K562 (cell line): Measurements from ENCODE around the gene SHF. TPM values are rescaled to one million over a fixed set of nuclear protein-coding genes. Genes with fewer than 3 reads are reported as not detected.

Experiments
- ATAC-seq: fragments of 200-7000 bp; cut with Tn5 transposase; 3 replicates; pipeline ENCODE4 v1.9.1; 2020; ENCODE audit warnings: moderate library complexity
- BruUV-seq: library from RNA; stranded (reverse); fragments of 400-500 nt; replicated peaks from 2 replicates; lab custom pipeline; 2021; lab: Mats Ljungman, UMichigan
- CTCF ChIA-PET: fragments of 300-600 bp; formaldehyde crosslinking; extraction: SDS; loops from one replicate; lab custom pipeline; 2021; ENCODE audit warnings: low intra/inter-chr PET ratio; lab: Yijun Ruan, JAX
- POLR2A ChIA-PET: fragments of 300-600, 350-650 bp; sonication (Branson Sonifier 250); formaldehyde crosslinking; extraction: SDS; loops from one replicate; lab custom pipeline; 2021; ENCODE audit warnings: antibody characterized with exemption, inconsistent platforms; lab: Yijun Ruan, JAX
- DNase-seq, 4 experiments: peaks; one replicate each; pipeline versions ENCODE4 v3.0.0 to v3.0.0-alpha.2; 2011 to 2018; ENCODE audit warnings: low spot score in 3 of 4, mixed read lengths in 3 of 4; ENCODE audit errors: extremely low read depth in 1 of 4
- FAIRE-seq: peaks from 2 replicates; lab custom pipeline; 2011; peaks lifted over from hg19 to GRCh38; lab: Jason Lieb, UNC
- H2AFZ ChIP-seq: 2 replicates; pipeline ENCODE4 v1.6.0; 2011; ENCODE audit warnings: low read depth, low read length, control low read depth, inconsistent platforms
- H3K27ac ChIP-seq: fragments of 200-600 bp; 3 replicates; pipeline ENCODE4 v1.8.0; 2011; ENCODE audit warnings: low read depth, mild to moderate bottlenecking, control low read depth, inconsistent platforms, low read length, moderate library complexity, mixed read lengths; ENCODE audit errors: extremely low read depth
- H3K27me3 ChIP-seq, 2 experiments: fragments of 300-600 bp in 1 of 2; 2 replicates in 1 of 2; 3 replicates in 1 of 2; pipeline versions ENCODE4 v1.6.0 to v1.8.0; 2011; ENCODE audit warnings: inconsistent platforms in 2 of 2, low read length in 2 of 2, mild to moderate bottlenecking in 1 of 2, mixed read lengths in 1 of 2, moderate library complexity in 1 of 2; ENCODE audit not compliant: control insufficient read depth in 2 of 2, insufficient read depth in 2 of 2
- H3K36me3 ChIP-seq: fragments of 300-600 bp; 3 replicates; pipeline ENCODE4 v1.8.0; 2011; ENCODE audit warnings: mild to moderate bottlenecking, low read length, inconsistent platforms; ENCODE audit not compliant: control insufficient read depth, insufficient read depth
- H3K4me1 ChIP-seq, 2 experiments: fragments of 200-600 bp in 1 of 2; replicated peaks in 1 of 2; 2 replicates in 1 of 2; 3 replicates in 1 of 2; pipeline versions ENCODE4 v1.5.1 to v1.8.0; 2011; ENCODE audit warnings: inconsistent platforms in 2 of 2, low read length in 2 of 2, mild to moderate bottlenecking in 1 of 2, mixed read lengths in 1 of 2, moderate library complexity in 1 of 2; ENCODE audit not compliant: control insufficient read depth in 2 of 2, insufficient read depth in 2 of 2
- H3K4me2 ChIP-seq: 2 replicates; pipeline ENCODE4 v1.6.1; 2011; ENCODE audit warnings: low read length, control low read depth, inconsistent platforms, mixed read lengths; ENCODE audit not compliant: insufficient read depth
- H3K4me3 ChIP-seq: fragments of 200-600 bp; sonication (generic), shearing (Covaris generic); 2 replicates; pipeline ENCODE4 v1.5.1; 2016; ENCODE audit warnings: control low read depth, inconsistent platforms
- H3K79me2 ChIP-seq: fragments of 200-600 bp; 3 replicates; pipeline ENCODE4 v1.8.0; 2011; ENCODE audit warnings: low read length, inconsistent platforms; ENCODE audit not compliant: control insufficient read depth, insufficient read depth
- H3K9ac ChIP-seq, 2 experiments: 2 replicates each; pipeline versions ENCODE4 v1.6.0 to v1.6.1; 2011; ENCODE audit warnings: low read depth in 2 of 2, low read length in 2 of 2, control low read depth in 1 of 2, inconsistent platforms in 1 of 2, mild to moderate bottlenecking in 1 of 2, mixed read lengths in 1 of 2; ENCODE audit not compliant: insufficient read depth in 1 of 2
- H3K9me1 ChIP-seq: one replicate; pipeline ENCODE4 v1.6.0; 2011; ENCODE audit warnings: inconsistent platforms, mild to moderate bottlenecking, low read length, moderate library complexity; ENCODE audit not compliant: control insufficient read depth, insufficient read depth
- H3K9me3 ChIP-seq: replicated peaks from 2 replicates; pipeline ENCODE4 v1.5.1; 2011; ENCODE audit warnings: low read depth, low read length, inconsistent platforms; ENCODE audit not compliant: control insufficient read depth, insufficient read depth
- H4K20me1 ChIP-seq: replicated peaks from 2 replicates; pipeline ENCODE4 v1.6.1; 2011; ENCODE audit warnings: low read length, inconsistent platforms, mixed read lengths; ENCODE audit not compliant: control insufficient read depth, insufficient read depth
- ATF7 ChIP-seq: fragments of 450-650 bp; IDR thresholded peaks from 2 replicates; pipeline ENCODE4 v1.7.1; 2014; ENCODE audit warnings: mild to moderate bottlenecking, moderate library complexity
- CBX5 ChIP-seq: IDR thresholded peaks from 2 replicates; pipeline ENCODE4 v1.6.1; 2014; ENCODE audit warnings: low read depth, borderline replicate concordance
- CREM ChIP-seq: IDR thresholded peaks from 2 replicates; pipeline ENCODE4 v1.6.1; 2014; ENCODE audit warnings: antibody characterized with exemption, low read depth
- FOSL1 ChIP-seq: fragments of 200-800 bp; sonication (Bioruptor generic); conservative IDR thresholded peaks from 2 replicates; pipeline ENCODE4 v1.6.1; 2016; ENCODE audit warnings: missing genetic modification characterization, missing compliant biosample characterization
- JUN ChIP-seq, 2 experiments: sonication (generic) in 1 of 2; formaldehyde crosslinking in 1 of 2; IDR thresholded peaks; 2 replicates each; pipeline versions ENCODE4 v1.6.1 to v1.8.0; 2012 to 2022; ENCODE audit warnings: borderline replicate concordance in 2 of 2, mild to moderate bottlenecking in 2 of 2, improper control_type of control experiment in 1 of 2, low read depth in 1 of 2, low read length in 1 of 2, missing genetic modification reagents in 1 of 2
- JUND ChIP-seq, 2 experiments: IDR thresholded peaks; 2 replicates in 1 of 2; 3 replicates in 1 of 2; pipeline ENCODE4 v1.6.1; 2011; ENCODE audit warnings: borderline replicate concordance in 2 of 2, low read depth in 2 of 2, low read length in 2 of 2, improper control_type of control experiment in 1 of 2, missing biosample characterization in 1 of 2, missing genetic modification characterization in 1 of 2, missing genetic modification reagents in 1 of 2
- RAD51 ChIP-seq: fragments of 450-650 bp; IDR thresholded peaks from 2 replicates; pipeline ENCODE4 v1.7.1; 2016; ENCODE audit warnings: low read depth, mild to moderate bottlenecking, borderline replicate concordance
- TCF7L2 ChIP-seq: fragments of 150-350 bp; IDR thresholded peaks from 2 replicates; pipeline ENCODE4 v1.6.1; 2016; ENCODE audit warnings: low read depth, mild to moderate bottlenecking, low read length, moderate library complexity
- TSC22D4 ChIP-seq: fragments of 450-650 bp; IDR thresholded peaks from 2 replicates; pipeline ENCODE4 v1.6.1; 2016; ENCODE audit warnings: missing genetic modification characterization, missing biosample characterization, control low read depth
- ZNF143 ChIP-seq: sonication (generic); formaldehyde crosslinking; IDR thresholded peaks from 2 replicates; pipeline ENCODE4 v1.9.0; 2022; ENCODE audit warnings: mild to moderate bottlenecking, missing genetic modification reagents
- WGBS: fragments of 100-300 bp; shearing (Covaris generic); methylation state at CpG from one replicate; pipeline ENCODE4 v1.1.6; 2016; ENCODE audit warnings: low coverage, mixed read lengths; ENCODE audit not compliant: insufficient coverage; ENCODE audit errors: missing lambda C conversion rate; 5-methylcytosine and 5-hydroxymethylcytosine counted together
- in situ Hi-C: fragments of 300-500 bp; cut with MboI; formaldehyde crosslinking; loops from 4 replicates; pipeline ENCODE4 v1.15.0; 2018; ENCODE audit warnings: inconsistent platforms, mixed read lengths
- intact Hi-C: fragments of 100-400 bp; cut with micrococcal nuclease; formaldehyde crosslinking; loops from 2 replicates; pipeline ENCODE4 v1.14.2; 2022
- polyA plus RNA-seq, 8 experiments: library from polyadenylated mRNA; depleted of rRNA in 4 of 8; stranded (reverse) in 5 of 8; unstranded in 3 of 8; fragments of >200 nt; fragmentation: Nextera tagmentation in 2 of 8; fragmentation: Illumina TruSeq in 1 of 8; extraction: Ambion mirVana in 2 of 8; extraction: Trizol in 1 of 8; gene quantifications; 2 replicates each; pipeline versions ENCODE4 v1.2.1 to v1.2.3, GENCODE V29; 2011 to 2014; ENCODE audit warnings: inconsistent platforms in 1 of 8, missing spikeins in 1 of 8
- total RNA-seq, 7 experiments: library from RNA; depleted of rRNA in 6 of 7; stranded (reverse); fragments of >200 nt in 6 of 7; fragmentation: Illumina TruSeq in 2 of 7; extraction: Trizol in 2 of 7; gene quantifications; 2 replicates each; pipeline versions ENCODE4 v1.2.1 to v1.2.3, GENCODE V29; 2011 to 2021; ENCODE audit warnings: low replicate concordance in 1 of 7
- TF ChIP-seq, protein P1 (sequence below): fragments of 250-450 bp; sonication (Bioruptor Pico); IDR thresholded peaks from 2 replicates; pipeline ENCODE4 v1.4.0; 2020
- TF ChIP-seq, protein P2 (sequence below), 2 experiments: fragments of 450-650 bp in 1 of 2; sonication (generic) in 1 of 2; formaldehyde crosslinking in 1 of 2; IDR thresholded peaks in 1 of 2; conservative IDR thresholded peaks in 1 of 2; 2 replicates each; pipeline versions ENCODE4 v1.6.1 to v1.8.1; 2016 to 2023; ENCODE audit warnings: mild to moderate bottlenecking in 2 of 2, moderate library complexity in 2 of 2, inconsistent platforms in 1 of 2, missing genetic modification reagents in 1 of 2
- TF ChIP-seq, protein P3 (sequence below): fragments of 450-650 bp; formaldehyde crosslinking; IDR thresholded peaks from 2 replicates; pipeline ENCODE4 v1.4.0; 2020; ENCODE audit warnings: mild to moderate bottlenecking

SHF gene
- total and polyA plus RNA-seq, 9 of the 15 experiments (the other 6 are each of a cell fraction or from before 2014, with no cell fraction given): 0.51 to 2.2 (median 0.85) TPM; not detected in 2

- Histone ChIP-seq H3K27me3 (no peaks in the 10 kb centered on the region), H3K9me3 (no peaks in the 10 kb centered on the region), H3K79me2 (no peaks in the 10 kb centered on the region), H3K4me1 (peaks cover 8 to 12% of the 10 kb centered on the region in 2 experiments; a peak in 4 of 5 replicates), H2AFZ (no peak overlapping the region), H3K9me1 (no peaks in the 10 kb centered on the region), H3K9ac (no peak overlapping the region), H3K4me2 (no peak overlapping the region), H3K4me3 (no peak overlapping the region), H3K27ac (no peak overlapping the region), H4K20me1 (peaks cover 5% of the 10 kb centered on the region; the same call in 1 of the 2 replicates), H3K36me3 (no peaks in the 10 kb centered on the region)
- ChIA-PET POLR2A (interaction anchor here (1.3 kb wide), 1 partner anchor 13 kb away, joined by 4 read pairs; no protein-coding TSS in a partner anchor), CTCF (no interaction called here)
- no TSS peak for BruUV-seq
- intact Hi-C loops (no loop called here), in situ Hi-C loops (no loop called here)
- ATAC-seq: no peak
- 14% methylated on average over 1 of the region's 1 CpG for WGBS
- peak in 1 of 4 experiments; percentile 34 for DNase-seq
- FAIRE-seq: peak; percentile 54
- TF ChIP-seq ATF7 (peak; percentile 91), JUND (IDR thresholded peaks at IDR 0.05; ENCODE audit: borderline replicate concordance, low read depth, low read length) (peak; percentile 79), JUND (tag; IDR thresholded peaks at IDR 0.05; ENCODE audit: borderline replicate concordance, low read depth, low read length) (peak; percentile 77; the same call in 2 of the 3 replicates), TSC22D4 (no peak), FOSL1 (tag) (0 out of 2 replicates have a peak, but pooled peaks have one; percentile 1), ZNF143 (no peak), JUN (IDR thresholded peaks at IDR 0.05; ENCODE audit: borderline replicate concordance, low read depth, low read length) (peak; percentile 67; the same call in 1 of the 2 replicates), JUN (CRISPR knock-in tag; IDR thresholded peaks at IDR 0.05; ENCODE audit: borderline replicate concordance) (no peak), TCF7L2 (no peak), CREM (0 out of 2 replicates have a peak, but pooled peaks have one; percentile 46), CBX5 (no peak), RAD51 (no peak)
- TF ChIP-seq, protein P1, sequence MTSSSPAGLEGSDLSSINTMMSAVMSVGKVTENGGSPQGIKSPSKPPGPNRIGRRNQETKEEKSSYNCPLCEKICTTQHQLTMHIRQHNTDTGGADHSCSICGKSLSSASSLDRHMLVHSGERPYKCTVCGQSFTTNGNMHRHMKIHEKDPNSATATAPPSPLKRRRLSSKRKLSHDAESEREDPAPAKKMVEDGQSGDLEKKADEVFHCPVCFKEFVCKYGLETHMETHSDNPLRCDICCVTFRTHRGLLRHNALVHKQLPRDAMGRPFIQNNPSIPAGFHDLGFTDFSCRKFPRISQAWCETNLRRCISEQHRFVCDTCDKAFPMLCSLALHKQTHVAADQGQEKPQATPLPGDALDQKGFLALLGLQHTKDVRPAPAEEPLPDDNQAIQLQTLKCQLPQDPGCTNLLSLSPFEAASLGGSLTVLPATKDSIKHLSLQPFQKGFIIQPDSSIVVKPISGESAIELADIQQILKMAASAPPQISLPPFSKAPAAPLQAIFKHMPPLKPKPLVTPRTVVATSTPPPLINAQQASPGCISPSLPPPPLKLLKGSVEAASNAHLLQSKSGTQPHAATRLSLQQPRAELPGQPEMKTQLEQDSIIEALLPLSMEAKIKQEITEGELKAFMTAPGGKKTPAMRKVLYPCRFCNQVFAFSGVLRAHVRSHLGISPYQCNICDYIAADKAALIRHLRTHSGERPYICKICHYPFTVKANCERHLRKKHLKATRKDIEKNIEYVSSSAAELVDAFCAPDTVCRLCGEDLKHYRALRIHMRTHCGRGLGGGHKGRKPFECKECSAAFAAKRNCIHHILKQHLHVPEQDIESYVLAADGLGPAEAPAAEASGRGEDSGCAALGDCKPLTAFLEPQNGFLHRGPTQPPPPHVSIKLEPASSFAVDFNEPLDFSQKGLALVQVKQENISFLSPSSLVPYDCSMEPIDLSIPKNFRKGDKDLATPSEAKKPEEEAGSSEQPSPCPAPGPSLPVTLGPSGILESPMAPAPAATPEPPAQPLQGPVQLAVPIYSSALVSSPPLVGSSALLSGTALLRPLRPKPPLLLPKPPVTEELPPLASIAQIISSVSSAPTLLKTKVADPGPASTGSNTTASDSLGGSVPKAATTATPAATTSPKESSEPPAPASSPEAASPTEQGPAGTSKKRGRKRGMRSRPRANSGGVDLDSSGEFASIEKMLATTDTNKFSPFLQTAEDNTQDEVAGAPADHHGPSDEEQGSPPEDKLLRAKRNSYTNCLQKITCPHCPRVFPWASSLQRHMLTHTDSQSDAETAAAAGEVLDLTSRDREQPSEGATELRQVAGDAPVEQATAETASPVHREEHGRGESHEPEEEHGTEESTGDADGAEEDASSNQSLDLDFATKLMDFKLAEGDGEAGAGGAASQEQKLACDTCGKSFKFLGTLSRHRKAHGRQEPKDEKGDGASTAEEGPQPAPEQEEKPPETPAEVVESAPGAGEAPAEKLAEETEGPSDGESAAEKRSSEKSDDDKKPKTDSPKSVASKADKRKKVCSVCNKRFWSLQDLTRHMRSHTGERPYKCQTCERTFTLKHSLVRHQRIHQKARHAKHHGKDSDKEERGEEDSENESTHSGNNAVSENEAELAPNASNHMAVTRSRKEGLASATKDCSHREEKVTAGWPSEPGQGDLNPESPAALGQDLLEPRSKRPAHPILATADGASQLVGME (CRISPR knock-in tag): no peak
- TF ChIP-seq, protein P2, sequence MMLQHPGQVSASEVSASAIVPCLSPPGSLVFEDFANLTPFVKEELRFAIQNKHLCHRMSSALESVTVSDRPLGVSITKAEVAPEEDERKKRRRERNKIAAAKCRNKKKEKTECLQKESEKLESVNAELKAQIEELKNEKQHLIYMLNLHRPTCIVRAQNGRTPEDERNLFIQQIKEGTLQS (IDR thresholded peaks at IDR 0.05): peak; percentile 95
- TF ChIP-seq, protein P2 (CRISPR knock-in tag; conservative IDR thresholded peaks at IDR 0.05): no peak
- TF ChIP-seq, protein P3, sequence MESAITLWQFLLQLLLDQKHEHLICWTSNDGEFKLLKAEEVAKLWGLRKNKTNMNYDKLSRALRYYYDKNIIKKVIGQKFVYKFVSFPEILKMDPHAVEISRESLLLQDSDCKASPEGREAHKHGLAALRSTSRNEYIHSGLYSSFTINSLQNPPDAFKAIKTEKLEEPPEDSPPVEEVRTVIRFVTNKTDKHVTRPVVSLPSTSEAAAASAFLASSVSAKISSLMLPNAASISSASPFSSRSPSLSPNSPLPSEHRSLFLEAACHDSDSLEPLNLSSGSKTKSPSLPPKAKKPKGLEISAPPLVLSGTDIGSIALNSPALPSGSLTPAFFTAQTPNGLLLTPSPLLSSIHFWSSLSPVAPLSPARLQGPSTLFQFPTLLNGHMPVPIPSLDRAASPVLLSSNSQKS (CRISPR knock-in tag): no peak
Measured at GRCh38 chr15:45157974-45158373, 29.8 kb downstream of the SHF start.
